ENCODE data around the gene FAM20A.
"Not testable (repeated sequence)": the region's sequence is repeated elsewhere in the genome, so short reads cannot be mapped to it uniquely, and the experiment has no call there.

Gene FAM20A

DNA sequence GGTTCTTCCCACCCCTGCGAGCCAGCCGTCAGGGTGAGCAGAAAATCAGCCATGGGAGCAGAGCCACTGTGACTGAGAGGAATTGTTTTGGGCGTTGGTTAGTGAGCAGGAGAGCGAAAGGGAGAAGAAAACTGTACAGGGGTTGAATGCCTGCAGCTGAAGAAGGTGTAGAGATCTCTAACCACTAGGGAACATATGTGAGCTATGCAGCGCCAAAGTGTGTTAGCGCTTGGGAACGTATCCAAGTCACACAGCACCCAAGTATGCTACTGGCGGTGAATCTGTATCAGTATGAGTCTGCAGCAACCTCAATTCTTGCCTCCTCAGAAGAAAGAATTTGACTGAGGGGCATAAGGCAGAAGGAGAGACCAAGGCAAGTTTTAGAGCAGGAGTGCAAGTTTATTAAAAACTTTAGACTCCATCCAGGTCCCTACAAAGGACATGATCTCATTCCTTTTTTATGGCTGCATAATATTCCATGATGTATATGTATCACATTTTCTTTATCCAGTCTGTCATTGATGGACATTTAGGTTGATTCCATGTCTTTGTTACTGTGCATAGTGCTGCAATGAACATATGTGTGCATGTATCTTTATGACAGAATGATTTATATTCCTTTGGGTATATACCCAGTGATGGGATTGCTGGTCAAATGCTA is 108.6 kb downstream of the FAM20A start:
- DNase-seq (ENCODE audit: low spot score) = not testable (repeated sequence)

DNA sequence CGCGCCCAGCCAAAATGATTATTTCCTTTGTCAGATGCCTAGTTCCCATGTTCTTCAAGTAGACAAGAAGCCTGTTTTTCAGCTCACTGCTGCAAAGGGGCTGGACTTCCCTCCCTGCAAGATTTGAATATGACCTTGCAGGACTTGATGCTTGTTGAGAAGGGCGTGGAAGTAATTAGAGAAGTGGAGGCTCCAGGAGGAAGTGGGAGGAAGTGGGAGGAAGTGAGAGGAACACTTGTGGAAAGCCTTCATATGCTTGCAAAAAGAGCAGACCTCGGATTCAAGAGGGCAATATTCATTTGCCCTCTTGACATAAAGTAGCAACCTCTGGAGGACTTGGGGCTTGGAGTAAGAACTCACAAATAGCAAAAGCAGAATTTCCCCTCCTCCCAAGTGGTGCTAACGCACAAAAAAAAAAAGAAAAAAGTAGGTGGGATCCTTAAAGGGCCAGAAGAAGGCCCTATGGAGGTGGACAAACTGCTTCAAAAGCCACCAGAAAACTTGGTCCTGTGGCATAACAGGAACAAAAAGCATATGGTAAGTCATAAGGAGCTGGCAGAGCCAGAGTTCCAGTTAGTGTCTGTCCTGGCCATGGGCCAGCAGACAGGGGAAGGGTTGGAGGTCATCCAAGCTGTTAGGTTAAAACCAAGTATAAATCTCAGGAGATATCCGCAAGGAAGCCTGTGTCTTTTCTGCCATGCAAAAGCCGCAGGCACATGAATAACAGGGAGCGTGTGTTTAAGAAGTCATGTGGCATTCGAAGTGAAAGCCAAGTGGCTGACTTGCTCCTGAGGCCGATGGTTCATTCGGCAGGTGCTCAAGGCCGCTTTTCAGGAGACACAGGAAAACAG is 109.6 kb downstream of the FAM20A start:
- DNase-seq (ENCODE audit: low spot score) = no peak

DNA sequence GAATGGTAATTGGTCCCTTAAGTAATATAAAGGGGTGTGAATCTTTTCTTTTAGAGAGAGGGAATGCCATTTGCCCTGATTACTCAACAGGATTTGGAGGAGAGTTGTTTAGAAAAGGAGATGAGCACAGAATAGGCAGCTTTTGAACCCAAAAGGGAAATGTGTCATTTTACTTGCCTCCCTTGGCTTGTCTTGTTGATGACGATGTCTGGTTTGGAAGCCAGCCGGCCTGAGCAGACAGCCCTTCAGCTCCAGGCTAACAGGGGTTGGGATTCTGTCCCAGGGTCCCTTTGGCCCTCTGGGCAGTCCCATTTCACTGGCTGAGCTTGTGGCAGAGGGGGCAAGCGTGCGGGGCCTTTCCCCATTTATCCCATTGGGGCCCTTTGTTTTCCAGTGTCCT is 111.2 kb downstream of the FAM20A start:
- DNase-seq (ENCODE audit: low spot score) = no peak
